ENCODE measurements around the gene PTTG1IP.
"Not testable (repeated sequence)": the region's sequence is repeated elsewhere in the genome, so short reads cannot be mapped to it uniquely, and the experiment has no call there.

PTTG1IP gene

DNA sequence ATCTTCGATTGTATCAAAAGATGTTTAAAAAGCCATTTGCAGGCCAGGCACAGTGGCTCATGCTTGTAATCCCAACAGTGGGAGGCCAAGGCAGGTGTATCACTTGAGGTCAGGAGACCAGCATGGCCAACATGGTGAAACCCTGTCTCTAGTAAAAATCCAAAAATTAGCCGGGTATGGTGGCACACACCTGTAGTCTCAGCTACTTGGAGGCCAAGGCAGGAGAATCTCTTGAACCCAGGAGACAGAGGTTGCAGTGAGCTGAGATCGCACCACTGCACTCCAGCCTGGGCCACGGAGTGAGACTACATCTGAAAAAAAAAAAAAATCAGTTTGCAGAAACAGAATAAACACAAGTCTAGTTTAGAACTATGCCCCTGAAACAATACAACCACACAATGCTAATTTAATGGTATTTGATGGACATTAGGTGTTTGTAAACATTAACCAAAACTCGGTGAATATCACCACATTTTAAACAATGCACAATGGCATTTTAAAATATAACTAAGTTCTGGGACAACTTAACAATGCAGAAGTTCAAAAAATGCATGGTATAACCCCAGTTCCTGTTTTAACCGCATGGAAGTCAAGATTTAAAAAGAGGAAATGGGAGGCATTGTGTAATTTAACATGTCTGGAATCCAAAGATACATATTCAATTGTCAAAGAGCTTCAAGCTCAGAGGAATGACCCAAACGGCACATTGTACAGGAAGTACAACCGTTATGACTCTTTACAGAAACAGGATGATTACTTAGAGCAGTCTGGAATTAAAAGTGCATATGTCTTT is 7.1 kb upstream of the PTTG1IP start:
- DNase-seq: peak; percentile 18

GRCh38 chr21:44879238-44879637 is 5.7 kb upstream of the PTTG1IP start:
- not testable (repeated sequence) for DNase-seq

DNA sequence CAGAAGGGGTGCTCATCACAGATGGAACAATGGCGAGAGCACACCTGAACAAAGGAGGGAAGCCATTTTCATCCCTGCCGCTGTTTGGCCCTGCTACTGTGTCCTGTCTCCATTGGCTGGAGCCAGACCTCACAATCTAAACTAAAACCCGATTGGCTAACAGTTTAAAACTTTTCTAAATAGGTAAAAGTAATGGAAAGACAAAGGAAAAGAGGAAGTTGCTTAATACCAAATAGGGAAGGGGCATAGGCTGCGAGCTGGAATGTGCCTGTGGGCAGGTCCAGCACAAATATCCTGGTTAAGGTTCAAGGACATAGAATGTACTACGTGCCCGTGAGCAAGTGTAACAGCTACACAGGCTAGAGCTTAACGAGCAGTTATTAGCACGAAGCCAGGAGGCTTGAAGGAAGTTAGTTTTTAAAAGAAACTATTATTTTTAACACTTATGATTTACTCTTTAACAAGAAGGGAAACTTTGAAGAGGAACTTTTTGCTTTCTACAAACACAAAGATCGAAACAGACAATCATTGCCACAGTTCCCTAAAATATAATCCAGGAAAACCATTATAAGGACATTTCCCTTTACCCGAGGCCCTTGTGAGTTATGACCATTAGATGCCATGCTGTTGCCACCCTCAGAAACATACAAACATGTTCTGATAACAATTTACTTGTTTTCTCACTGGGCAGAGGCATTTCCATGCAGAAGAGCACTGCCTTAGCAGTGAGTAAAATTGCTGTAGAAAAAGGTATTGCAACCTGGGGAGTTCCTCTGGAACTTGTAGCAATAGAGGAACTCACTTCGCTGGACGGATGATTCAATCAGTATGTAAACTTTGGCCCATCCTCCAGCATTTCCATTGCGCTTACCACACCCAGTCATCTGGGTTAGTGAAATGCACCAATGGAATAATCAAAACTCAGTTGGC is 4.8 kb upstream of the PTTG1IP start:
- peak; percentile 31 for DNase-seq

- DNase-seq: no peak
Observed at GRCh38 chr21:44876849-44877575, 3.5 kb upstream of the PTTG1IP start.

DNA sequence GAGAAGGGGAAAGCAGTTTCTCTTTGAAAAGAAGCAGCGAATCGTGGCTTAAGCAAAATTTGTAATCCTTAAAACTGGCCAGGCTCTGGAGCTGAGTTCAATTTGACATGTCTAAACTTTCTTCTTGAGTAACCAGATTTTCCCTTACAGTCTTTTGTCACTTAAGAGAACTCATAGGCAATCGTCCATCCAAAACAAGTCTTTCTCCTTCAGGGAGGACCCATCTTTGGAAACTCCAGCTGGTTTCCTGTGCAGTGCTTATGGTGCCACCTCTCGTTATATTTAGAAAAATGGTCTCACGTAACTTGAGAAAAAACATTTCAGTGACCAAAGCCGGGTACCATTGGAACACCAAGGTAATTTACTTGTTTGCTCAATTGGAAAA is 1.8 kb upstream of the PTTG1IP start:
- DNase-seq: no peak

- DNase-seq: peak; percentile 58
Observed at GRCh38 chr21:44874497-44875315, 1.2 kb upstream of the PTTG1IP start.

- DNase-seq: no peak
Observed at GRCh38 chr21:44874240-44874496, 678 bp upstream of the PTTG1IP start.

DNA sequence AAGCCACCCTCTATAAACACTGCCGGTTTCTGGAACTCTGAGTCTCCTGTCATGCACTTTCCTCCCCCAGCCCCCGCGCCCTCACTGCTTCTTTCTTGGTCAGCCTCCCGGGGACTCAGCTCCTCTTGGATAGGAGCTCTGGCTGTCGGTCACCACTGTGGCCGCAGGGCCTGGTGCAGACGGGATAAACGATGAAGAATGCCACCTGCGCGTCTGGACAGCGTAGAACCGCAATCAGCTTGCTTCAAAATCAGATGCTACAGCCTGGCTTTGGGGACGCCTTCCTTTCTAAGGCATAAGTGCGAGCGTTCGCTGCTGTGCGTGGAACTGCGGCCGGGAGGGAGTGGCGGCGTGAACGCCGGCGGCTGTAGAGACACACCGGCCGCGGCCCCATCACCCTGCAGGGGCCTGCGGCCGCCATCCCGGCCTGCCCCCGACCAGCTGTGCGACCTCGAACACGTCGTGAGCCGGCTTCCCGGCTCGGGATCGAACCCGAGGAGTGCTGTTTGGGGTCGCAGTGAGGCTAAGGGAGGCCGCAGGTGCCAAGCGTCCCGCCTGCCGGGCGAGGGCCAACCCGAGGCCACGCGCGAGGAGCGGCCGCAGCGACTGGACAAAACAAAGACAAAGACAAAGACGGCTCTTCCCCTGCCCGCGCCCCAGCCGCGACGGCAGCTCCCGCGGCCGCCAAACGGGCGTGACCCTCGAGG is 688 bp downstream of the PTTG1IP start:
- no peak for DNase-seq

DNA sequence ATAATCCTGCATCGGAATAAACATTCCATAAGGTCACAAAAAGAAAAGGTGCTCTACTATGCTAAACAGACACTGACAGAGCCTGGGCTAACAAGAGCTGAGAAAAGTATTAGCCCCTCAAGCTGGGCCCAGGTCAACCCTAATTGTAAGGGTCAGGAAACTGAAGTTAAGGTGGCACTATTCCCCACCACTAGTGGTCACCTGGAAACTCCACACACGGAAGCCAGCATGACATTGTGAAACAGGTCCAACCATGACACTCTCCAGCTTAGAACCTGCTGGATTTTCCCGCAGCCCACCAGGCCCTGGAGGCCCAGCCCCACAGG is 1.2 kb downstream of the PTTG1IP start:
- no peak for DNase-seq

GRCh38 chr21:44871576-44872269 is 1.8 kb downstream of the PTTG1IP start:
- peak; percentile 14 for DNase-seq

GRCh38 chr21:44870748-44871495 is 2.6 kb downstream of the PTTG1IP start:
- DNase-seq: no peak

- no peak for DNase-seq
Observed at GRCh38 chr21:44869781-44870747, 3.4 kb downstream of the PTTG1IP start.

DNA sequence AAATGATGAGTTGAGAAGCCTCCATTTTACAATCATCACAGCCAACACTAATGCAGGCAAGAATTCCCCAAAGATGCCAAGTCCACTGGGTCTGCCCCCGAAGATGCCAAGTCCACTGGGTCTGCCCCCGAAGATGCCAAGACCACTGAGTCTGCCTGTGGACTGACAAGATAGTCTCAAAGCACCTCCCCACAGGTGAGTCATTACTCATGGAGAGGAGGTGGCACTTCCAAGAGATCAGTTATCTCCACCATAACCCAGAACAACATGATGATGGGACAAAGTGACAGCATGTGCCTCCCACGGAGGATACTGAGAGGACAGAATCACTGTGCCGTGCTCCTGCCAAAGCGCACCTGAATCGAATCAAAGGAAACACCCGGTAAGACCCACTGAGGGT is 4.8 kb downstream of the PTTG1IP start:
- DNase-seq: no peak

DNA sequence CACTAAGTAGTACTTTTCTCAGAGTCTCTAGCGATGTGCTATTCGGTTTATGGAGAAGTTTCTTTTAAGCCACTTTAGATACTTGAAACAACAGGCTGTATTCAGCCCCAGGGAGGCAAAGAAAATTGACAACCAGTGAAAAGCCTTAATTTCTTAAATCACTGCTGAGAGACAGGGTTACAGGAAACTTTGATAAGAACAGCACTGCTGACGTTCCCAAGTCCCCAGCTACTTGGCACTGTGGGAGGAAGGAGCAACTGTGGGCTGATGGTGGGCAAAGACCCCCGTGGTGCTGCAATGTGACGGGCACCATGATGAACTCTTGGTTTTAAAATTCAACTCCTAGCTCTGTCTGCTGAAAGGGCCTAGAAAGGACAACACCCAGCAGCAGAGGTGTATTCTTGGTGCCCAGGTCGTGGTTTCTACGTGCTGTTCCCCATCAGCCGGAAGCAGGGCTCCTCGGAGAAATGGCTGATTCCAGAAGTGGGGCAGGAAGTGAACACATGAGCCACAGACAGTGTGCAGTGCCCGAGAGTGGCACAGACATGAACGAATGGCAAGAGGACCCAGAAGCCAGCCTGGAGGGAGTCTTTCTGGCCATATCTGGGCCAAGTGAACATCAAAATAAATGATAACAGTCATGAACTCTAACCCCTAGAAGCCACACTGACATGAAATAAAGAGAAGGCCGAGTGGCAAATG is 5.3 kb downstream of the PTTG1IP start:
- peak; percentile 40 for DNase-seq

DNA sequence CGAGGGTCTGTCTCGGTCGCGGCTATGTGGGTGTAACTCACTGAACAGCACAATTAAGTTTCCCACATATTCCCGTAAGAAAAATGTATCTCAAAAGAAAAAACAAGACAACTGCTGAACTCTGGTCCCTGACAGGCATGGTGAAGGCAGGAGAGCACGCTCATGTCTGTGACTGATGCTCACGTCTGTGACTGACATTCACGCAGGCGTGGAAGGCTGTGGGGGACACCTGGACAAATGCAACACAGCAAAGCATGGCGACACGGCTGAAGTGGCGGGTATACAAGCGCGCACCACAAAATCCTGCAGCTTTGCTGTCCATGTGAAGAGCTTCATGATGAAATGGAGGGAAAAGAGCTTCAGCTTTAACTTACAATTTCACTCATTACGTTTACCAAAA is 6.0 kb downstream of the PTTG1IP start:
- no peak for DNase-seq

GRCh38 chr21:44866780-44867179 is 6.7 kb downstream of the PTTG1IP start:
- no peak for DNase-seq

GRCh38 chr21:44865561-44866280 is 7.8 kb downstream of the PTTG1IP start:
- peak; percentile 40 for DNase-seq

Data from CD4-positive, alpha-beta T cell treated with Interferon gamma for 1 hour (primary cell).